HepG2 (cell line): ENCODE data around the gene SGCD. TPM values are rescaled to one million over a fixed set of nuclear protein-coding genes. Genes with fewer than 3 reads are reported as not detected.

Source experiments
- ATAC-seq: fragments of 200-7000 bp; cut with Tn5 transposase; 3 replicates; pipeline ENCODE4 v1.9.1; 2020; ENCODE audit warnings: mild to moderate bottlenecking, moderate library complexity
- BruUV-seq: library from RNA; stranded (reverse); fragments of 400-500 nt; replicated peaks from 2 replicates; lab custom pipeline; 2021; lab: Mats Ljungman, UMichigan
- CTCF ChIA-PET: fragments of 300-600 bp; formaldehyde crosslinking; extraction: SDS; loops from one replicate; lab custom pipeline; 2021; ENCODE audit warnings: low total read pairs, inconsistent platforms, low intra/inter-chr PET ratio; lab: Yijun Ruan, JAX
- POLR2A ChIA-PET: fragments of 350-600 bp; sonication (Branson Sonifier 250); formaldehyde crosslinking; loops from one replicate; lab custom pipeline; 2020; ENCODE audit warnings: antibody characterized with exemption, inconsistent platforms; lab: Yijun Ruan, JAX
- DNase-seq: peaks from one replicate; pipeline ENCODE4 v3.0.0-alpha.2; 2015; ENCODE audit warnings: low spot score
- FAIRE-seq: peaks from 3 replicates; lab custom pipeline; 2011; peaks lifted over from hg19 to GRCh38; lab: Jason Lieb, UNC
- H2AFZ ChIP-seq: one replicate; pipeline ENCODE4 v1.6.1; 2011; ENCODE audit warnings: low read length, inconsistent platforms
- H3K27ac ChIP-seq: fragments of 300-600 bp; 3 replicates; pipeline ENCODE4 v1.8.0; 2011; ENCODE audit warnings: mixed run types, mild to moderate bottlenecking, mixed read lengths, low read length, inconsistent platforms; ENCODE audit not compliant: insufficient read depth; ENCODE audit errors: extremely low read length
- H3K27me3 ChIP-seq, 2 experiments: fragments of 200-600 bp in 1 of 2; 2 replicates in 1 of 2; 3 replicates in 1 of 2; pipeline versions ENCODE4 v1.6.0 to v1.8.0; 2011; ENCODE audit warnings: low read length in 2 of 2, mild to moderate bottlenecking in 2 of 2, moderate library complexity in 2 of 2, inconsistent platforms in 1 of 2; ENCODE audit not compliant: insufficient read depth in 2 of 2, control insufficient read depth in 1 of 2
- H3K36me3 ChIP-seq, 2 experiments: fragments of 200-600 bp in 1 of 2; replicated peaks in 1 of 2; 2 replicates in 1 of 2; 3 replicates in 1 of 2; pipeline versions ENCODE4 v1.5.1 to v1.8.0; 2011; ENCODE audit warnings: low read length in 2 of 2, inconsistent platforms in 1 of 2; ENCODE audit not compliant: insufficient read depth in 2 of 2, control insufficient read depth in 1 of 2
- H3K4me1 ChIP-seq: 2 replicates; pipeline ENCODE4 v1.5.1; 2012; ENCODE audit warnings: low read length, inconsistent platforms; ENCODE audit not compliant: insufficient read depth
- H3K4me2 ChIP-seq: 2 replicates; pipeline ENCODE4 v1.6.0; 2011; ENCODE audit warnings: low read depth, low read length, inconsistent platforms
- H3K4me3 ChIP-seq, 3 experiments: fragments of 200-600 bp in 1 of 3; sonication (generic), shearing (Covaris generic) in 1 of 3; replicated peaks in 1 of 3; 2 replicates each; pipeline ENCODE4 v1.5.1; 2011 to 2016; ENCODE audit warnings: low read length in 3 of 3, inconsistent platforms in 2 of 3, low read depth in 2 of 3, mild to moderate bottlenecking in 2 of 3, control low read depth in 1 of 3, mixed read lengths in 1 of 3; ENCODE audit not compliant: insufficient read depth in 1 of 3
- H3K79me2 ChIP-seq: one replicate; pipeline ENCODE4 v1.6.1; 2011; ENCODE audit warnings: low read length, inconsistent platforms; ENCODE audit not compliant: insufficient read depth
- H3K9ac ChIP-seq: 2 replicates; pipeline ENCODE4 v1.6.0; 2011; ENCODE audit warnings: mild to moderate bottlenecking, low read depth, low read length, inconsistent platforms; ENCODE audit not compliant: insufficient read depth
- H3K9me3 ChIP-seq: 2 replicates; pipeline ENCODE4 v1.5.1; 2012; ENCODE audit warnings: mild to moderate bottlenecking, low read length
- H4K20me1 ChIP-seq: 2 replicates; pipeline ENCODE4 v1.6.0; 2011; ENCODE audit warnings: inconsistent platforms, mild to moderate bottlenecking, low read length, moderate library complexity; ENCODE audit not compliant: insufficient read depth
- ATAD3A ChIP-seq: sonication (generic); formaldehyde crosslinking; IDR thresholded peaks from 2 replicates; pipeline ENCODE4 v1.4.0; 2020; ENCODE audit warnings: missing genetic modification reagents
- HOXA7 ChIP-seq: sonication (generic); formaldehyde crosslinking; IDR thresholded peaks from 2 replicates; pipeline ENCODE4 v1.8.1; 2022; ENCODE audit warnings: mild to moderate bottlenecking, missing genetic modification reagents, moderate library complexity
- IRF2 ChIP-seq: IDR thresholded peaks from 2 replicates; pipeline ENCODE4 v1.6.1; 2018; ENCODE audit warnings: missing genetic modification reagents, missing compliant biosample characterization
- KDM2A ChIP-seq: sonication (generic); formaldehyde crosslinking; IDR thresholded peaks from 2 replicates; pipeline ENCODE4 v1.4.0; 2020; ENCODE audit warnings: low read depth, missing genetic modification reagents, borderline replicate concordance
- SP140L ChIP-seq: sonication (generic); formaldehyde crosslinking; IDR thresholded peaks from 2 replicates; pipeline ENCODE4 v1.4.0; 2020; ENCODE audit warnings: missing genetic modification reagents, borderline replicate concordance
- ZNF30 ChIP-seq: sonication (generic); formaldehyde crosslinking; IDR thresholded peaks from 2 replicates; pipeline ENCODE4 v1.5.0; 2020; ENCODE audit warnings: mild to moderate bottlenecking, missing genetic modification reagents
- ZNF34 ChIP-seq: sonication (generic); formaldehyde crosslinking; IDR thresholded peaks from 2 replicates; pipeline ENCODE4 v1.4.0; 2020; ENCODE audit warnings: mild to moderate bottlenecking, missing genetic modification reagents, borderline replicate concordance
- ZNF496 ChIP-seq: sonication (generic); formaldehyde crosslinking; IDR thresholded peaks from 2 replicates; pipeline ENCODE4 v1.8.1; 2023; ENCODE audit warnings: mild to moderate bottlenecking, moderate library complexity, missing genetic modification reagents; ENCODE audit not compliant: insufficient replicate concordance
- ZNF724P ChIP-seq: sonication (generic); formaldehyde crosslinking; IDR thresholded peaks from 2 replicates; pipeline ENCODE4 v1.8.0; 2022; ENCODE audit warnings: missing genetic modification reagents, borderline replicate concordance
- ZNF772 ChIP-seq: sonication (generic); formaldehyde crosslinking; IDR thresholded peaks from 2 replicates; pipeline ENCODE4 v1.5.0; 2020; ENCODE audit warnings: mild to moderate bottlenecking, missing genetic modification reagents
- ZNF777 ChIP-seq: sonication (generic); formaldehyde crosslinking; IDR thresholded peaks from 2 replicates; pipeline ENCODE4 v1.4.0; 2020; ENCODE audit warnings: missing genetic modification reagents
- ZNF879 ChIP-seq: sonication (generic); formaldehyde crosslinking; IDR thresholded peaks from 2 replicates; pipeline ENCODE4 v1.8.1; 2023; ENCODE audit warnings: missing genetic modification reagents
- WGBS: methylation state at CpG from one replicate; pipeline ENCODE4 v1.1.6; 2017; ENCODE audit warnings: low lambda C conversion rate; 5-methylcytosine and 5-hydroxymethylcytosine counted together
- in situ Hi-C: cut with HindIII; loops from 2 replicates; pipeline ENCODE4 v1.10.0; 2017; ENCODE audit warnings: low pct_unique_long_range_greater_than_20kb; ENCODE audit not compliant: extremely low pct_ligation_motif_present
- intact Hi-C: fragments of 100-400 bp; cut with micrococcal nuclease; formaldehyde crosslinking; loops from one replicate; pipeline ENCODE4 v1.10.0; 2022; ENCODE audit not compliant: unreplicated experiment
- polyA plus RNA-seq, 8 experiments: library from polyadenylated mRNA; depleted of rRNA in 3 of 8; stranded (reverse) in 7 of 8; unstranded in 1 of 8; fragments of >200 nt; fragmentation: Illumina TruSeq in 4 of 8; extraction: Trizol in 4 of 8; gene quantifications; 2 replicates each; pipeline versions ENCODE4 v1.2.1 to v1.2.3, GENCODE V29; 2011 to 2016; ENCODE audit warnings: low read depth in 4 of 8, missing spikeins in 1 of 8, mixed read lengths in 1 of 8; ENCODE audit not compliant: insufficient read depth in 1 of 8
- total RNA-seq, 5 experiments: library from RNA; depleted of rRNA; stranded (reverse); fragments of >200 nt; fragmentation: Illumina TruSeq; extraction: Trizol; gene quantifications; 2 replicates each; pipeline ENCODE4 v1.2.3, GENCODE V29; 2016; ENCODE audit warnings: low read depth in 1 of 5
- TF ChIP-seq, protein P1 (sequence below): sonication (generic); formaldehyde crosslinking; IDR thresholded peaks from 2 replicates; pipeline ENCODE4 v1.5.1; 2020; ENCODE audit warnings: mild to moderate bottlenecking, moderate library complexity, missing genetic modification reagents
- TF ChIP-seq, protein P2 (sequence below): sonication (generic); formaldehyde crosslinking; IDR thresholded peaks from 2 replicates; pipeline ENCODE4 v1.5.0; 2020; ENCODE audit warnings: missing genetic modification reagents
- TF ChIP-seq, protein P3 (sequence below): sonication (generic); formaldehyde crosslinking; IDR thresholded peaks from 2 replicates; pipeline ENCODE4 v1.5.1; 2020; ENCODE audit warnings: mild to moderate bottlenecking, missing genetic modification reagents, moderate library complexity

SGCD gene
- total and polyA plus RNA-seq, 2 of the 13 experiments (the other 11 are each of a cell fraction or from before 2014, with no cell fraction given): not detected

DNA sequence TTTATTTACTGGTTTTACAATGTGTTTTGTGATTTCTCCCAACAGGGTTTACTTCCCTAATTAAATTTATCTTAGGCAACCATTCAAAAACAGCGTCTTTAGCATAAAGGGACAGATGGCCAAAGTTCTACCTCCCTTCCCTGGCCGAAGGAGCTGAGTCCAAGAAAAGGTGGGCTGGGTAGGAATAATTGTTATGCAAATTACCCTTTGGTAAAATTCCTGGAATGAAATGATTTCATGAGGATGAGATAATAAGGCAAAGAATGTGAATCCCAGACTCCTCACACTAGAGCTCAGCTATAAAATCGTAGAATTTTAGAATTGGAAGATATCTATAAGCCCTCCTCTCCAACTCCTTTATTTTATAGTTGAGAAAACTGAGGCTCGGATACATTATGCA lies 119.6 kb downstream of the SGCD start:
- Histone ChIP-seq H3K4me1 (no peaks in the 10 kb centered on the region), H3K9me3 (no peaks in the 10 kb centered on the region), H2AFZ (no peak overlapping the region), H3K36me3 (no peaks in the 10 kb centered on the region), H3K9ac (no peak overlapping the region), H3K4me2 (no peak overlapping the region), H3K27me3 (no peaks in the 10 kb centered on the region), H4K20me1 (no peaks in the 10 kb centered on the region), H3K27ac (no peak overlapping the region), H3K79me2 (no peaks in the 10 kb centered on the region), H3K4me3 (no peak overlapping the region)
- CTCF ChIA-PET: no interaction called here
- POLR2A ChIA-PET: no interaction called here
- FAIRE-seq (no peak), ATAC-seq (no peak), DNase-seq (no peak)
- in situ Hi-C loops: no loop called here
- BruUV-seq: no TSS peak
- intact Hi-C loops: no loop called here
- WGBS: 7% methylated on average over 4 of the region's 4 CpGs
- TF ChIP-seq, protein P1, sequence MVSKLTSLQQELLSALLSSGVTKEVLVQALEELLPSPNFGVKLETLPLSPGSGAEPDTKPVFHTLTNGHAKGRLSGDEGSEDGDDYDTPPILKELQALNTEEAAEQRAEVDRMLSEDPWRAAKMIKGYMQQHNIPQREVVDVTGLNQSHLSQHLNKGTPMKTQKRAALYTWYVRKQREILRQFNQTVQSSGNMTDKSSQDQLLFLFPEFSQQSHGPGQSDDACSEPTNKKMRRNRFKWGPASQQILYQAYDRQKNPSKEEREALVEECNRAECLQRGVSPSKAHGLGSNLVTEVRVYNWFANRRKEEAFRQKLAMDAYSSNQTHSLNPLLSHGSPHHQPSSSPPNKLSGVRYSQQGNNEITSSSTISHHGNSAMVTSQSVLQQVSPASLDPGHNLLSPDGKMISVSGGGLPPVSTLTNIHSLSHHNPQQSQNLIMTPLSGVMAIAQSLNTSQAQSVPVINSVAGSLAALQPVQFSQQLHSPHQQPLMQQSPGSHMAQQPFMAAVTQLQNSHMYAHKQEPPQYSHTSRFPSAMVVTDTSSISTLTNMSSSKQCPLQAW: no peak
- TF ChIP-seq ZNF772: no peak
- no peak for TF ChIP-seq ZNF30 (CRISPR knock-in tag)
- no peak for TF ChIP-seq KDM2A (CRISPR knock-in tag)
- no peak for TF ChIP-seq ZNF724P (CRISPR knock-in tag)
- no peak for TF ChIP-seq ATAD3A
- TF ChIP-seq ZNF496 (CRISPR knock-in tag): no peak
- TF ChIP-seq SP140L (CRISPR knock-in tag): no peak
- no peak for TF ChIP-seq ZNF879 (CRISPR knock-in tag)
- no peak for TF ChIP-seq HOXA7 (CRISPR knock-in tag)
- TF ChIP-seq ZNF34 (CRISPR knock-in tag): no peak
- TF ChIP-seq, protein P2, sequence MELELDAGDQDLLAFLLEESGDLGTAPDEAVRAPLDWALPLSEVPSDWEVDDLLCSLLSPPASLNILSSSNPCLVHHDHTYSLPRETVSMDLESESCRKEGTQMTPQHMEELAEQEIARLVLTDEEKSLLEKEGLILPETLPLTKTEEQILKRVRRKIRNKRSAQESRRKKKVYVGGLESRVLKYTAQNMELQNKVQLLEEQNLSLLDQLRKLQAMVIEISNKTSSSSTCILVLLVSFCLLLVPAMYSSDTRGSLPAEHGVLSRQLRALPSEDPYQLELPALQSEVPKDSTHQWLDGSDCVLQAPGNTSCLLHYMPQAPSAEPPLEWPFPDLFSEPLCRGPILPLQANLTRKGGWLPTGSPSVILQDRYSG (CRISPR knock-in tag): no peak
- no peak for TF ChIP-seq ZNF777 (CRISPR knock-in tag)
- no peak for TF ChIP-seq IRF2 (CRISPR knock-in tag)
- TF ChIP-seq, protein P3, sequence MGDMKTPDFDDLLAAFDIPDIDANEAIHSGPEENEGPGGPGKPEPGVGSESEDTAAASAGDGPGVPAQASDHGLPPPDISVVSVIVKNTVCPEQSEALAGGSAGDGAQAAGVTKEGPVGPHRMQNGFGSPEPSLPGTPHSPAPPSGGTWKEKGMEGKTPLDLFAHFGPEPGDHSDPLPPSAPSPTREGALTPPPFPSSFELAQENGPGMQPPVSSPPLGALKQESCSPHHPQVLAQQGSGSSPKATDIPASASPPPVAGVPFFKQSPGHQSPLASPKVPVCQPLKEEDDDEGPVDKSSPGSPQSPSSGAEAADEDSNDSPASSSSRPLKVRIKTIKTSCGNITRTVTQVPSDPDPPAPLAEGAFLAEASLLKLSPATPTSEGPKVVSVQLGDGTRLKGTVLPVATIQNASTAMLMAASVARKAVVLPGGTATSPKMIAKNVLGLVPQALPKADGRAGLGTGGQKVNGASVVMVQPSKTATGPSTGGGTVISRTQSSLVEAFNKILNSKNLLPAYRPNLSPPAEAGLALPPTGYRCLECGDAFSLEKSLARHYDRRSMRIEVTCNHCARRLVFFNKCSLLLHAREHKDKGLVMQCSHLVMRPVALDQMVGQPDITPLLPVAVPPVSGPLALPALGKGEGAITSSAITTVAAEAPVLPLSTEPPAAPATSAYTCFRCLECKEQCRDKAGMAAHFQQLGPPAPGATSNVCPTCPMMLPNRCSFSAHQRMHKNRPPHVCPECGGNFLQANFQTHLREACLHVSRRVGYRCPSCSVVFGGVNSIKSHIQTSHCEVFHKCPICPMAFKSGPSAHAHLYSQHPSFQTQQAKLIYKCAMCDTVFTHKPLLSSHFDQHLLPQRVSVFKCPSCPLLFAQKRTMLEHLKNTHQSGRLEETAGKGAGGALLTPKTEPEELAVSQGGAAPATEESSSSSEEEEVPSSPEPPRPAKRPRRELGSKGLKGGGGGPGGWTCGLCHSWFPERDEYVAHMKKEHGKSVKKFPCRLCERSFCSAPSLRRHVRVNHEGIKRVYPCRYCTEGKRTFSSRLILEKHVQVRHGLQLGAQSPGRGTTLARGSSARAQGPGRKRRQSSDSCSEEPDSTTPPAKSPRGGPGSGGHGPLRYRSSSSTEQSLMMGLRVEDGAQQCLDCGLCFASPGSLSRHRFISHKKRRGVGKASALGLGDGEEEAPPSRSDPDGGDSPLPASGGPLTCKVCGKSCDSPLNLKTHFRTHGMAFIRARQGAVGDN (CRISPR knock-in tag): no peak
